Measurements from ENCODE around the gene MGAT2. TPM values are rescaled to one million over a fixed set of nuclear protein-coding genes. Genes with fewer than 3 reads are reported as not detected.

Gene MGAT2
- total and polyA plus RNA-seq, 5 donors from 2014 or later: 32.0 to 43.7 (median 35.8) TPM

- peak overlapping the region; percentile 99 to 100 (median 99) for H3K4me3 Mint-ChIP-seq
These were observed 3.6 kb downstream of the MGAT2 start for GRCh38 chr14:49623941-49624839.

DNA sequence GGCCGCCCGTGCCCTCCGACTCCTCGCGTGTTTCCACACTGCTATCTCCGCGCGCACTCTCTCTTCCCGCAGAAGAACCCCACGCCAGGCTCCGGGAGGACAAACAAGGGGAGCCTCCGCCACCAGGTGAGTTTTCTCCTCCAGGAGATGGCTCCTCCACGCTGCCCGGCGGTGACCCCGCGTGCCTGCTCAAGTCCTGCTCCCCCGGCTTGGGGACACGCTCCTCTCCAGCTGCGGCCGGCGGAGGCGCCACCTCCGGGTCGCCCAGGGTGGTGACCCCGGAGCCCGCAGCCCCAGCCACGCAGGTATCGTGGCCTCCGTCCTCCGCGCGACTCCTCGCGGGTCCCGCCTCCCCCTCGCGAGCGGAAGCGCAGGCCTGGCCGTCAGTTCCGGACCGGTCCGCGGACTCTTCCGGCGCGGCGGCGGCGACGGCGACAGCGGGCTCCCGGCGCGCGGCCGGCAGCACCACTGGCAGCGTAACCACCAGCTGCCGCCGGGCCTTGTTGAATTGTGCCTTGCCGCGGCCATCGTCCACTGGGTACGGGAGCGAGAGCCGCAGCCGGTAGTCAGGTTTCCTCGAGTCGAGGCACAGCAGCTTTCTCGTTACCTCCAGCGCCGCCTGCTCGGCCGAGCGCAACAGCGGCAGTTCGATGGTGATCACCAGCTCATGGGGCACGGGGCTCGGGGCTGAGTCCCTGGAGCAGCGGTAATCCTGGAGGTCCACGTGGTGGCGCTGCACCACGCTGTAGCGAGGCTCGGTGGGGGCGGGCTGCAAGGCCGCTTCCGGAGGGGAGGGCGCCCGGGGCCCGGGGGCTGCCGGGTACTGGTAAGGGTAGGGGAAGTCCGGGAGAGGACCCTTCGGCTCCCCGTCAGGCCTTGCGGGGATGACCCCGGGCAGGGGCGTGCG, 13.3 kb downstream of the MGAT2 start:
- Mint-ChIP-seq H3K27me3 (peaks cover 6% of the 10 kb centered on the region), H3K9me3 (no peaks in the 10 kb centered on the region), H3K4me1 (peaks cover 18 to 68% (median 41%) of the 10 kb centered on the region in 4 donors), H3K36me3 (peaks cover 16% of the 10 kb centered on the region), H3K4me3 (peak overlapping the region; percentile 97 to 100 (median 98)), H3K27ac (peak overlapping the region; percentile 86 to 99 (median 97))
- Histone ChIP-seq H3K4me3 (ENCODE audit: low read depth, low read length) (peak overlapping the region; percentile 99), H3K27ac (ENCODE audit: insufficient read depth, low read length, poor library complexity, severe bottlenecking) (peak overlapping the region; percentile 98), H3K36me3 (ENCODE audit: control insufficient read depth, insufficient read depth, low read length) (no peaks in the 10 kb centered on the region), H3K9me3 (ENCODE audit: control insufficient read depth in 2 of 2, low read length in 2 of 2) (no peaks in the 10 kb centered on the region), H3K4me1 (ENCODE audit: control insufficient read depth, insufficient read depth, low read length, poor library complexity, severe bottlenecking) (peaks cover 44% of the 10 kb centered on the region), H3K27me3 (ENCODE audit: control insufficient read depth, insufficient read depth, low read length) (no peaks in the 10 kb centered on the region)
- ATAC-seq (ENCODE audit: low read depth in 2 of 2) (peak; percentile 85 to 87), DNase-seq (peak; percentile 88 to 97 (median 94))

More at GRCh38 chr14:49623941-49624839, 3.6 kb downstream of the MGAT2 start:
- peak overlapping the region; percentile 83 for H3K4me3 ChIP-seq (ENCODE audit: low read depth, low read length)
- Mint-ChIP-seq H3K4me1 (peaks cover 29 to 74% (median 51%) of the 10 kb centered on the region in 4 donors), H3K36me3 (peaks cover 5% of the 10 kb centered on the region), H3K9me3 (no peaks in the 10 kb centered on the region), H3K27ac (peak overlapping the region; percentile 81 to 90 (median 88)), H3K27me3 (peaks cover 4% of the 10 kb centered on the region)
- H3K9me3 ChIP-seq (ENCODE audit: control insufficient read depth in 2 of 2, low read length in 2 of 2): no peaks in the 10 kb centered on the region
- DNase-seq (no peak), ATAC-seq (ENCODE audit: low read depth in 2 of 2) (no peak)
- H3K36me3 ChIP-seq (ENCODE audit: control insufficient read depth, insufficient read depth, low read length): peaks cover 4% of the 10 kb centered on the region
- peaks cover 47% of the 10 kb centered on the region for H3K4me1 ChIP-seq (ENCODE audit: control insufficient read depth, insufficient read depth, low read length, poor library complexity, severe bottlenecking)
- H3K27ac ChIP-seq (ENCODE audit: insufficient read depth, low read length, poor library complexity, severe bottlenecking): peak overlapping the region; percentile 99
- no peaks in the 10 kb centered on the region for H3K27me3 ChIP-seq (ENCODE audit: control insufficient read depth, insufficient read depth, low read length)

- Mint-ChIP-seq H3K27me3 (peaks cover 6% of the 10 kb centered on the region), H3K27ac (peak within 1 kb of the TSS; percentile 95 to 99 (median 97)), H3K36me3 (peaks cover 19% of the 10 kb centered on the region), H3K9me3 (no peaks in the 10 kb centered on the region), H3K4me1 (peaks cover 26 to 69% (median 44%) of the 10 kb centered on the region in 4 donors), H3K4me3 (peak within 1 kb of the TSS; percentile 97 to 100 (median 99))
- peak within 1 kb of the TSS; percentile 82 for H3K4me3 ChIP-seq (ENCODE audit: low read depth, low read length)
- H3K27me3 ChIP-seq (ENCODE audit: control insufficient read depth, insufficient read depth, low read length): no peaks in the 10 kb centered on the region
- H3K36me3 ChIP-seq (ENCODE audit: control insufficient read depth, insufficient read depth, low read length): no peaks in the 10 kb centered on the region
- peak; percentile 43 to 50 for ATAC-seq (ENCODE audit: low read depth in 2 of 2)
- H3K9me3 ChIP-seq (ENCODE audit: control insufficient read depth in 2 of 2, low read length in 2 of 2): no peaks in the 10 kb centered on the region
- DNase-seq: peak; percentile 62 to 76 (median 74)
- H3K27ac ChIP-seq (ENCODE audit: insufficient read depth, low read length, poor library complexity, severe bottlenecking): peak within 1 kb of the TSS; percentile 98
- peaks cover 43% of the 10 kb centered on the region for H3K4me1 ChIP-seq (ENCODE audit: control insufficient read depth, insufficient read depth, low read length, poor library complexity, severe bottlenecking)
These were observed 14.1 kb downstream of the MGAT2 start, which contains the start of gene DNAAF2 for GRCh38 chr14:49634547-49635334. Gene DNAAF2 (minus strand): TSS chr14:49635244. CDS start chr14:49635149, 95 bp downstream.

DNA sequence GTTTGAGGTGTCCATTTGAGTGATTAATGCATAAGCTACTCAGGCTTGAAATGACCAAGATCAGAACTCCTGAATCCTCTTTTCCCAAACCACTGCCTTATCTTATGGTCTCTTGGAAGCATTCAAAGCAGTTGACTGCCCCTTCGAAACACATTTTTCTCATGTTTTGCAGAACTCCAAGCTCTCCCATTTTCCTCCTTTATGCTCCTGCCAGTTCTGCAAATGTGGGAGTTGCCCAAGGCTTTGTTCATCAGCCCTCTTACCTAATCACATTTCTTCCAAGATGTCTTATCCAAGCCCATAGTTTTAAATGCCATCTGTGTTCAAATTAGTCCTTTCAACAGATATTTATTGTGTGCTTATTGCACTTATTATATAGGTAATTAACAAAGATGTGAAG, 16.3 kb downstream of the MGAT2 start:
- peaks cover 22% of the 10 kb centered on the region for H3K36me3 Mint-ChIP-seq
- Histone ChIP-seq H3K4me3 (ENCODE audit: low read depth, low read length) (peak overlapping the region; percentile 33), H3K36me3 (ENCODE audit: control insufficient read depth, insufficient read depth, low read length) (no peaks in the 10 kb centered on the region), H3K9me3 (ENCODE audit: control insufficient read depth in 2 of 2, low read length in 2 of 2) (no peaks in the 10 kb centered on the region), H3K4me1 (ENCODE audit: control insufficient read depth, insufficient read depth, low read length, poor library complexity, severe bottlenecking) (peaks cover 32% of the 10 kb centered on the region), H3K27me3 (ENCODE audit: control insufficient read depth, insufficient read depth, low read length) (no peaks in the 10 kb centered on the region), H3K27ac (ENCODE audit: insufficient read depth, low read length, poor library complexity, severe bottlenecking) (peak overlapping the region; percentile 98)
- peak overlapping the region; percentile 75 to 99 (median 97) for H3K27ac Mint-ChIP-seq
- DNase-seq (no peak), ATAC-seq (ENCODE audit: low read depth in 2 of 2) (no peak)
- peak overlapping the region; percentile 97 to 100 (median 99) for H3K4me3 Mint-ChIP-seq
- H3K27me3 Mint-ChIP-seq: peaks cover 6% of the 10 kb centered on the region
- no peaks in the 10 kb centered on the region for H3K9me3 Mint-ChIP-seq
- peaks cover 32 to 71% (median 55%) of the 10 kb centered on the region in 4 donors for H3K4me1 Mint-ChIP-seq

DNA sequence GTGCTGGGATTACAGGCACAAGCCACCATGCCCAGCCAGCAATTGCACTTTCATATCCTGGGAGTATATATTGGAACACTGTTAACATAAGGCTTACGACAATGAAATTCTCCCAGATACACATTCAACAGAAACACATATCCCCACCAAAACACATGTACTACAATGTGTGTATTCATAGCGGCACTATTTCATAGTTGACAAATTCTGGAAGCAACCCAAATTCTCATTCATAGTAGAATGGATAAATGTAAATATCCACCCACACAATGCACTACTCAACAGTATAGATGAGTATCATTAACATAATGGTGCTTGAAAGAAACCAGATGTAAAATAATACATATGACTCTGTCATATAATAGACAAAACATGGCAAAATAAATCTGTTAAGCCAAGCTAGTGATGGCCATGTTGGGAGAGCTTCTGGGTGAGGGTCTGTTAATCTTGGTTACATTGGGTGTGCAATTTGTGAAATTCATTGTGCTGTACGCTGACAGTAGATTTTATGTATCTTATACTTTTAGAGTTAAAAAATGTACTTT, 17.0 kb downstream of the MGAT2 start:
- no peak overlapping the region for H3K27ac ChIP-seq (ENCODE audit: insufficient read depth, low read length, poor library complexity, severe bottlenecking)
- Mint-ChIP-seq H3K36me3 (peaks cover 22% of the 10 kb centered on the region), H3K27ac (peak overlapping the region in 2 of 3 donors; percentile 29 to 99), H3K4me1 (peaks cover 33 to 73% (median 57%) of the 10 kb centered on the region in 4 donors), H3K9me3 (no peaks in the 10 kb centered on the region), H3K27me3 (peaks cover 6% of the 10 kb centered on the region), H3K4me3 (peak overlapping the region in 3 of 4 donors; percentile 49 to 99 (median 51))
- no peak for ATAC-seq (ENCODE audit: low read depth in 2 of 2)
- no peaks in the 10 kb centered on the region for H3K9me3 ChIP-seq (ENCODE audit: control insufficient read depth in 2 of 2, low read length in 2 of 2)
- H3K4me1 ChIP-seq (ENCODE audit: control insufficient read depth, insufficient read depth, low read length, poor library complexity, severe bottlenecking): peaks cover 33% of the 10 kb centered on the region
- no peaks in the 10 kb centered on the region for H3K27me3 ChIP-seq (ENCODE audit: control insufficient read depth, insufficient read depth, low read length)
- H3K4me3 ChIP-seq (ENCODE audit: low read depth, low read length): no peak overlapping the region
- no peaks in the 10 kb centered on the region for H3K36me3 ChIP-seq (ENCODE audit: control insufficient read depth, insufficient read depth, low read length)
- no peak for DNase-seq

GRCh38 chr14:49640540-49641417, 20.2 kb downstream of the MGAT2 start:
- Histone ChIP-seq H3K4me1 (ENCODE audit: control insufficient read depth, insufficient read depth, low read length, poor library complexity, severe bottlenecking) (peaks cover 26% of the 10 kb centered on the region), H3K27ac (ENCODE audit: insufficient read depth, low read length, poor library complexity, severe bottlenecking) (no peak overlapping the region), H3K36me3 (ENCODE audit: control insufficient read depth, insufficient read depth, low read length) (no peaks in the 10 kb centered on the region), H3K9me3 (ENCODE audit: control insufficient read depth in 2 of 2, low read length in 2 of 2) (no peaks in the 10 kb centered on the region), H3K4me3 (ENCODE audit: low read depth, low read length) (no peak overlapping the region), H3K27me3 (ENCODE audit: control insufficient read depth, insufficient read depth, low read length) (no peaks in the 10 kb centered on the region)
- peaks cover 38 to 70% (median 55%) of the 10 kb centered on the region in 4 donors for H3K4me1 Mint-ChIP-seq
- H3K4me3 Mint-ChIP-seq: peak overlapping the region in 2 of 4 donors; percentile 6 to 36
- H3K36me3 Mint-ChIP-seq: peaks cover 22% of the 10 kb centered on the region
- H3K9me3 Mint-ChIP-seq: no peaks in the 10 kb centered on the region
- H3K27ac Mint-ChIP-seq: peak overlapping the region in 2 of 3 donors; percentile 70 to 80
- no peak for DNase-seq
- ATAC-seq (ENCODE audit: low read depth in 2 of 2): no peak
- H3K27me3 Mint-ChIP-seq: no peaks in the 10 kb centered on the region
